NCI-H187 (cell line): ENCODE measurements around the gene PARP16.

Experiments used
- DNase-seq, 2 experiments: peaks; one replicate each; lab custom pipeline; 2025; lab: John Stamatoyannopoulos, UW

PARP16 gene

DNA sequence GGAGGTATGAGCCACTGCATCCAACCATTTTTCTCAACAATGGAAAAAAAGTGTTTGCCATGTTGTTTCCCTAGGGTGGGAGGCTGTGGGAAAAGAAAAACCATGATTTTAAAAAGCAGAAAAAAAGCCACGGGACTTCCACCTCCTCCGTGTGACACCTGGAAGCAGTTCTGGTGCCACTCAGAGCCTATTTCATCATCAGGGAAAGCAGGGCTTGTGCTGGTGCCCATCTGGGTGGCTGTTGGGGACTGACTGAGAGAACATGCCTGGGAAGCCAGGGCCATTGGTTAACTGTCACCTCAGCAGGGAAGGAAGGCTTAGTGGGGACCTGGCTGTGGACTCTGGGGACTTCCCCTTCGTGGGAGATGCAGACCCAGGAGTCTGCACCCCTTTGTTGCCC is 25.1 kb upstream of the PARP16 start:
- DNase-seq: no peak

DNA sequence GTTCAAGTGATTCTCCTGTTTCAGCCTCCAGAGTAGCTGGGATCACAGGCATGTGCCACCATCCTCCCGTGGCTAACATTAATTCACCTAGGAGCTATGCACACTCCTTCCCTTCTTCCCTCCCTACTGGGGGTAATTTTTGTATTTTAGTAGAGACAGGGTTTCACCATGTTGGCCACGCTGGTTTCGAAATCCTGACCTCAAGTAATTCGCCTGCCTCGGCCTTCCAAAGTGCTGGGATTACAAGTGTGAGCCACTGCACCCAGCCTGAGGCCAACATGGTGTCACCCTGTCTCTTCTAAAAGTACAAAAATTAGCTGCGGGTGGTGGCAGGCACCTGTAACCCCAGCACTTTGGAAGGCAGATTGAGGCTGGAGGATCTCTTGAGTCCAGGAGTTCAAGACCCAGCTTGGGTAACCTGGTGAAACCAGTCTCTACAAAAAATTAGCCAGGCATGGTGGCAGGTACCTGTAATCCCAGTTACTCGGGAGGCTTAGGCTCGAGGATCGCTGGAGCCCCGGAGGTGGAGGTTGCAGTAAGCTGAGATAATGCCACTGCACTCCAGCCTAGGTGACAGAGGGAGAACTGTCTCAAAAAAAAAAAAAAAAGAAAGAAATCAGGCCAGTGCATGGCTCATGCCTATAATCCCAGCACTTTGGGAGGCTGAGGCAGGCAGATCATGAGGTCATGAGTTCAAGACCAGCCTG is 23.9 kb upstream of the PARP16 start:
- DNase-seq: no peak

DNA sequence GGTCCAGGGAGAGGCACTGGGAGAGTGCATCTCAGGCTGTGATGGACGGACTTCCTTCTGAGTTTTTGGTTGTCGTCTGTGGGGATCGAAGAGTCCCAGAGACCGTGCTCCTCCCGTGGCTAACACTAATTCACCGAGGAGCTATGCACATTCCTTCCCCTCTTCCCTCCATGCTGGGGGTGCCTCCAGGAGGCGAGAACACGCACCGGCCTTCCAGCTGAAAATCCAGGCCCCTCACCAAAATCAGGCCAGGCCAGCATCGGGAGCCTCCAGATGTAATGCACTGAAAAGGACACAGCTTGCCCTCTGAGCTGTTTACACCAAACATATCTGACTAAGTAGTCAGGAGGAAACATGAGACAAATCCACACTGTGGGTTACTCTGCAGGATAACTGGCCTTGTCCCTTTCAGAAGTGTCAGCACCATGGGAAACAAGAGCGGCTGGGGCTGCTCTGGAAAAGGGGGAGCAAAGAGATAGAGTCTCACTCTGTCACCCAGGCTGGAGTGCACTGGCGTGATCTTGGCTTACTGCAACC is 23.3 kb upstream of the PARP16 start:
- no peak for DNase-seq

GRCh38 chr15:65307978-65308377 is 21.3 kb upstream of the PARP16 start:
- DNase-seq: no peak

- DNase-seq: no peak
Measured at GRCh38 chr15:65306551-65306950, 19.9 kb upstream of the PARP16 start.

- DNase-seq: no peak
Measured at GRCh38 chr15:65305776-65306175, 19.1 kb upstream of the PARP16 start.

DNA sequence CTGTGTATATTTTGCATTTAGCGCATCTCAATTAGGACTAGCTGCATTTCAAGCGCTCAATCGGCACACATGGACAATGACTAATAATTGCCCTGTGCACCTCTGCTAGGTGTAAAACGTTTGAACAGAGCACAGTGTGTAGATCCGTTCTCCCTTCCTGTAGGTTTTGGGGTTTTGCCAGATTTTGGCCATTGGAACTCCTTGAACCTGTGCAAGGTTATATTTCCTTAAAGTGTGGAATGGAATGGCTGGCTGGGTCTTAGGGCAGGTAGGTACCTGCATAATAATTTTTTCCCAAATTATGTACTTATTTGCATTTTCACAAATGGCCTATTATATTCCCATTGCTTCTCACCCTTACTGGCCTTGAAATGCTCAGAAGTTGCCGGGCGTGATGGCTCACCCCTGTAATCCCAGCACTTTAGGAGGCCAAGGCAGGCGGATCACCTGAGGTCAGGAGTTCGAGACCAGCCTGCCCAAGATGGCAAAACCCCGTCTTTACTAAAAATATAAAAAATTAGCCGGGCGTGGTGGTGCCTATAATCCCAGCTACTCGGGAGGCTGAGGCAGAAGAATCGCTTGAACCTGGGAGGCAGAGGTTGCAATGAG is 18.6 kb upstream of the PARP16 start:
- DNase-seq: no peak

- DNase-seq: peak; percentile 54 to 72
Measured at GRCh38 chr15:65304381-65305149, 17.9 kb upstream of the PARP16 start, which contains the start of gene RNU5B-1. Gene RNU5B-1, plus strand, starts transcription at chr15:65304677.

DNA sequence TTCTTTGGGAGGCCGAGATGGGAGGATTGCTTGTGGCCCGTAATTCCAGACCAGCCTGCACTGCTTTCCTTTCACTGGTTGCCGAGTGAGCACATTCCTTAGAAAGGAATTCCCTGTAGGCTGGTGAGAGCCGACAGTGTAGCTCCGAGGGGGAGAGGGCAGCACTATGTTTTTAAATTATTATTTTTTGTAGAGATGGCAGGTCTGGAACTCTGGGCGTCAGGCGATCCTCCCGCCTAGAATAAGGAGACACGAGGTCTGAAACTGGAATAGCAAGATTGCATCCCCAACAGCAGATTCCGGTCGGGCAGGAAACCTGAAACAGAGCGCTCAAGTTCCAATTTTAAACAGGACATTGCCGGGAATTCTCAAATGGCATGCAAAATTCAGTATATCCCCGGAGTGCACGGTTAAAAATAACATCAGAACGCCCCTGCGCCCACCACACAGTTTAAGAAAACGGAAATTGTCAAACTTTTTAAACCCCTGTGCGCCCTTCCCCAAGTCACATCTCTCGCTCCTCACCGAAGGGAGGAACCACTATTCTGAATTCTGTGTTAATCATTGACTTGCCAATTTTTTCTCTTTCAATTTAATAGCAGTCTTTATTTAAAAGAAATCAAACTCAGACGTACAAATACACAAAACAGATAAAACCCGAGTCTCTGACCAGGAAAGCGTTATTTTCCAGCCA is 17.2 kb upstream of the PARP16 start:
- no peak for DNase-seq

DNA sequence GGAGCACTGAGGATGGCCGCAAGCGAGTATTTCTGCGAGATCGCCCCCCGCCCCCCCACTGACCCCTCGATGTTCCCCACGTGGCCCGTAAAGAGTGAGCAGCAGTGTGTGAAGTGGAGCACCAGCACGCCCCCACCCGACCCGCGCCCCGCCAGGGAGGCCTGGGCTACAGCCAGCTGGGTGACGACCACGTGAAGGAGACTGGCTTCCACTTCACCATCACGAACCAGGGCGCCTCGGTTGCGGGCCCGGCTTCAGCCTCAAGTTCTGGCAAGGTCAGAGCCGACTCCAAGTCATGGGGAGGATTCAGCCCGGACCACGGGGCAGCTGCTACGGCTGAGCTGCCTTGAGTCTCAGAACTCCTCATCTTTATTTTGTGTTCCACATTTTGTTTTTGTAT is 15.4 kb upstream of the PARP16 start:
- DNase-seq: no peak

GRCh38 chr15:65300924-65301441 is 14.3 kb upstream of the PARP16 start:
- no peak for DNase-seq

GRCh38 chr15:65298731-65299130 is 12.0 kb upstream of the PARP16 start:
- DNase-seq: no peak

DNA sequence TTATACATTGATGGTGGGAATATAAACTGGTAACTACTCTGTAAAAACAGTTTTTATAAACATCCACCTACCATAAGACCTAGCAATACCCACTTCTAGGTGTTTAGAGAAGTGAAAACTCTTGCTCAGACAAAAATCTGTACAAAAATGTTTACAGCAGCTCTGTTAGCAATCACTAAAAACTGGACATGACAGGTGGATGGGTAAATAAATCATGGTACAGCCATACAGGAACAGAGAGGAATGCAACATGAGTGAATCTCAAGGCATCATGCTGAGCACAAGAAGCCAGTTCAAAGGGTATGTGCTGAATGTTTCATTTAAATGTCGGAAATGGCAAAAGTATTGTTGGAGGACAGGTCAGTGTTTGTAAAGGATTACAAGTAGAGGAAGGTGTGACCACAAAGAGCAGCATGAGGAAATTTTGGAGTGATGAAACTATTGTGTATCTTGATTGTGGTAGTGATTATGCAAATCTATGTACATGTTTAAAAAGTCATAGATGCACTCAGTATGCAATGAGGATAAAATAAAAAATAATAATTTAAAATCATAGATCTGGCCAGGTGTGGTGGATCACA is 6.3 kb upstream of the PARP16 start:
- no peak for DNase-seq

DNA sequence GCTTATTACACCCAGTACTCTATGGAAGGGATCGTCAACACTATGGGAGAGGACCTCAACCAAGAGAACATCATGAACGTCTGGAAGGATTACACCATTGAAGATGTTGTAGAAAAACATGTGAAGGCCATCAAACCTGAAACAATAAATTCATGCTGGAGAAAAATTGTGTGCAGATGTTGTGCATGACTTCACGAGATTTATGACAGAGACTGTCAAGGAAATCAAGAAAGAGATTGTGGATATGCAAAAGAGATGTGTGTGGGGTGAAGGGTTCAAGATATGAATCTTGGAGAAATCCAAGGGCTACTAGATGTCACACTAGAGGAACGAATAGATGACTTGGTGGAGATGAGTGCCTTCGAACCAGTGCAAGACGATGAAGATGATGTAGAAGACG is 3.5 kb upstream of the PARP16 start:
- DNase-seq: no peak

DNA sequence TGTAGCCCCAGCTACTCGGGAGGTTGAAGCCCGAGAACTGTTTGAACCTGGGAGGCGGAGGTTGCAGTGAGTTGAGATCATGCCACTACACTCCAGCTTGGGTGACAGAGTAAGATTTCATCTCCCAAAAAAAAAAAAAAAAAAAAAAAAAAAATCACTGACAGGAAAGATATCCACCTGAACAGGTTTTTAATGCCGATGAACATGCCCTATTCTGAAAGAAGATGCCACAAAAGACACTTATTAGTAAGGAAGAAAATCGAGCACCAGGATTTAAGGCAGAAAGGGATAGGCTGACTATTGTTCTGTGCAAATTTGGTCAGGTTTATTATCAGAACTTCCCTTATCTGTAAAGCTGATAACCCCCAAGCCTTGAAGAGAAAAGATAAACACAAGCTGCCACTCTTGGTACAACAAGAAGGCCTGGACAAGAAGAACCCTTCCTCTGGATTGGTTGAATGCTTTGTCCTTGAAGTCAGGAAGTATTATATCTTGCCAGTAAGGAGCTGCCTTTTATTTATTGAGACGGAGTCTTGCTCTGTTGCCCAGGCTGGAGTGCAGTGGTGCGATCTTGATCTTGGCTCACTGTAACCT is 2.7 kb upstream of the PARP16 start:
- no peak for DNase-seq

GRCh38 chr15:65287520-65287855 is 805 bp upstream of the PARP16 start:
- no peak for DNase-seq

DNA sequence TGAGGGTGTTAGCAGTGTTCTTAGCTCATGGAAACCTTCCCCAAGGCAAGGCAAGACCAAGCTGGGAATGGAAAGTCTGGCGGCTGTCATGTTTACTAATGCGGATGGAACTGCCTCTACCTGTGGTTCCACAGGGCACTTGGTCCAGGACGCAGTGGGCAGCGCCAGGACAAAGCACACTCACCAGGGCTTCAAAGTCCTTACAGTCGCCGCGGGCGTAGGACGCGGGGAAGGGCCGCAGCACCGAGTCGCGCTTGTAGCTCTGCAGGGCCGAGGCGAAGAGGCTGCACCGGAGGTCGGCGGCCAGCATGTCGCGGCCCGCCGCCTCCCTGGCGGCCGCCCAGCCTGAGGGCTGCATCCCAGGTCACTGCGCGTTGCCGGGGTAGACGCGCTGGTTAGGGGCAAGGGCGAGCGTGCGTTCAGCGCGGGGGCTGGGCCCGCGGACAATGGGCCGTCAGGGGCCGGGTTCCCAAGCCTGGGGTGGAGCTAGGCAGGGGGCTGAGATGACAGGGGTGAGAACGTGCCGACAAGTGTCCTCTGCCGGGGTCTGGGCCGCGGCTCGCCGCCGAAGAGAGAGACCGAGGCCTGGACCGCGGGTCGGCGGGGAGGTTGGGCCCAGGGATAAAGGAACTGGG is 497 bp downstream of the PARP16 start:
- peak in 1 of 2 experiments; percentile 56 for DNase-seq

- no peak for DNase-seq
Measured at GRCh38 chr15:65285291-65286068, 1.2 kb downstream of the PARP16 start.

- DNase-seq: no peak
Measured at GRCh38 chr15:65278480-65278879, 8.2 kb downstream of the PARP16 start.

GRCh38 chr15:65277015-65277414 is 9.7 kb downstream of the PARP16 start:
- no peak for DNase-seq
